OCI-LY3 (cell line): ENCODE results near the gene LYPD3.

Source experiments
- H2AFZ ChIP-seq: fragments of 200-600, 300-600 bp; shearing (Covaris generic); 2 replicates; pipeline ENCODE4 v1.6.0; 2014; ENCODE audit warnings: antibody characterized with exemption, low read depth, low read length
- H3K27ac ChIP-seq: fragments of 200-600, 300-600 bp; sonication (generic); 2 replicates; pipeline ENCODE4 v1.5.1; 2014; ENCODE audit warnings: mild to moderate bottlenecking, low read length, moderate library complexity, mixed read lengths
- H3K27me3 ChIP-seq: fragments of 200-600, 300-600 bp; sonication (generic); 2 replicates; pipeline ENCODE4 v1.6.1; 2014; ENCODE audit warnings: low read depth, low read length, mixed read lengths
- H3K36me3 ChIP-seq: fragments of 200-600, 300-600 bp; sonication (generic); replicated peaks from 2 replicates; pipeline ENCODE3; 2014; ENCODE audit warnings: low read depth, low read length, mixed read lengths
- H3K4me1 ChIP-seq: fragments of 300-600, 200-600 bp; sonication (generic); 2 replicates; pipeline ENCODE4 v1.6.1; 2014; ENCODE audit warnings: low read length, mixed read lengths
- H3K4me2 ChIP-seq: fragments of 200-600, 300-600 bp; sonication (generic); 2 replicates; pipeline ENCODE4 v1.6.1; 2014; ENCODE audit warnings: low read length, mixed read lengths
- H3K4me3 ChIP-seq: fragments of 300-600, 200-600 bp; sonication (generic); 2 replicates; pipeline ENCODE4 v1.5.1; 2014; ENCODE audit warnings: antibody characterized with exemption, mild to moderate bottlenecking, low read length, moderate library complexity
- H3K79me2 ChIP-seq: fragments of 300-600, 200-600 bp; shearing (Covaris generic); 2 replicates; pipeline ENCODE4 v1.6.1; 2014; ENCODE audit warnings: mild to moderate bottlenecking, low read length, mixed read lengths
- H3K9ac ChIP-seq: fragments of 300-600, 200-600 bp; shearing (Covaris generic); 2 replicates; pipeline ENCODE4 v1.6.0; 2014; ENCODE audit warnings: mild to moderate bottlenecking, low read length, moderate library complexity
- H3K9me3 ChIP-seq: fragments of 200-600, 300-600 bp; shearing (Covaris generic); 2 replicates; pipeline ENCODE4 v1.6.1; 2014; ENCODE audit warnings: low read length, mixed read lengths; ENCODE audit not compliant: insufficient read depth
- H4K20me1 ChIP-seq: fragments of 200-600, 300-600 bp; sonication (generic); 2 replicates; pipeline ENCODE4 v1.6.1; 2016; ENCODE audit warnings: low read length, mixed read lengths; ENCODE audit not compliant: insufficient read depth
- EZH2phosphoT487 ChIP-seq: fragments of 200-600 bp; shearing (Covaris generic); IDR thresholded peaks from 2 replicates; pipeline ENCODE4 v1.6.1; 2018; ENCODE audit warnings: antibody characterized with exemption, mixed run types, low read depth
- TF ChIP-seq, protein P1 (sequence below): fragments of 200-600, 300-600 bp; sonication (generic); IDR thresholded peaks from 2 replicates; pipeline ENCODE4 v1.5.1; 2014; ENCODE audit warnings: antibody characterized with exemption, low read length, low read depth

LYPD3 gene

DNA sequence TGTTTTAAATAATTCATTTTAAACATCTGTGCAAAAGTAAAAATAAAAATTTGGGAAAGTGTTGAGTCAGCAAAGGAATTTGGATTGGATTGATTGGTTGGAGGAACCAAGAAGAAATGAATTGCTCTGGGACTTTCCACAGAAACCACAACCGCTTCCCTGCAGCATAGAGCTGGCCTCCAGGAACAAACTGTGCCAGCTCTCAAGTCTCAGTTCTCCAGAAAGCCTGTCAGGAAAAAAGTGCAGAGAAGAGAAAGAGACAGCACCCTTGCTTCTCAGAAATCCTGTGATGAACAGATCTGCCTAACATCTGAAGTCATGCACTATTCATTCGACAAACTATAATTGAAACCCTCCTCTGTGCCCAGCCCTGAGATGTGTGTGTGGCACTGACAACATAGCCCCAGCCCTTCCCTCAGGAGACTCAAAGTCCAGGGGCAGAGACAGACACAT, 14.8 kb downstream of the LYPD3 start:
- Histone ChIP-seq H3K9ac (no peak overlapping the region), H4K20me1 (no peaks in the 10 kb centered on the region), H3K27me3 (peaks cover 9% of the 10 kb centered on the region; the same call in 1 of the 2 replicates), H3K4me2 (no peak overlapping the region), H2AFZ (no peak overlapping the region), H3K4me3 (no peak overlapping the region), H3K27ac (no peak overlapping the region), H3K79me2 (no peaks in the 10 kb centered on the region), H3K4me1 (peaks cover 10% of the 10 kb centered on the region), H3K36me3 (no peaks in the 10 kb centered on the region), H3K9me3 (no peaks in the 10 kb centered on the region)
- no peak for TF ChIP-seq EZH2phosphoT487
- TF ChIP-seq, protein P1, sequence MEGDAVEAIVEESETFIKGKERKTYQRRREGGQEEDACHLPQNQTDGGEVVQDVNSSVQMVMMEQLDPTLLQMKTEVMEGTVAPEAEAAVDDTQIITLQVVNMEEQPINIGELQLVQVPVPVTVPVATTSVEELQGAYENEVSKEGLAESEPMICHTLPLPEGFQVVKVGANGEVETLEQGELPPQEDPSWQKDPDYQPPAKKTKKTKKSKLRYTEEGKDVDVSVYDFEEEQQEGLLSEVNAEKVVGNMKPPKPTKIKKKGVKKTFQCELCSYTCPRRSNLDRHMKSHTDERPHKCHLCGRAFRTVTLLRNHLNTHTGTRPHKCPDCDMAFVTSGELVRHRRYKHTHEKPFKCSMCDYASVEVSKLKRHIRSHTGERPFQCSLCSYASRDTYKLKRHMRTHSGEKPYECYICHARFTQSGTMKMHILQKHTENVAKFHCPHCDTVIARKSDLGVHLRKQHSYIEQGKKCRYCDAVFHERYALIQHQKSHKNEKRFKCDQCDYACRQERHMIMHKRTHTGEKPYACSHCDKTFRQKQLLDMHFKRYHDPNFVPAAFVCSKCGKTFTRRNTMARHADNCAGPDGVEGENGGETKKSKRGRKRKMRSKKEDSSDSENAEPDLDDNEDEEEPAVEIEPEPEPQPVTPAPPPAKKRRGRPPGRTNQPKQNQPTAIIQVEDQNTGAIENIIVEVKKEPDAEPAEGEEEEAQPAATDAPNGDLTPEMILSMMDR: no peak

DNA sequence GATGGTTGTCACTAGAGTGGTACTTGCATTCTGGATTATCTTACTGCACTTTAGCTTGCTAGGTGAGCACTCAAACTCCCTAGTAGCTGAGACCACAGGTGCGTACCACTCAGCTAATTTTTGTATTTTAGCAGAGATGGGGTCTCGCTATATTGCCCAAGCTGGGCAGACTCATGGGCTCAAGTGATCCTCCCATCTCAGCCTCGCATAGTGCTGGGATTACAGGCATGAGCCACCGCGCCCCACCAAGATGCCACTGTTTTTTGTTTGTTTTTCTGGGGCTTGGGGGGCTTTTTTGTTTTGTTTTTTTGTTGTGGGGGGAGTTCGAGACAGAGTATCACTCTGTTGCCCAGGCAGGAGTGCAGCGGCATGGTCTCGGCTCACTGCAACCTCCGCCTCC, 17.8 kb downstream of the LYPD3 start:
- Histone ChIP-seq H3K4me2 (no peak overlapping the region), H3K27me3 (0 out of 2 replicates have a peak, but pooled peaks cover 4% of the 10 kb centered on the region), H3K9ac (no peak overlapping the region), H3K4me1 (peaks cover 6% of the 10 kb centered on the region), H3K4me3 (no peak overlapping the region), H2AFZ (no peak overlapping the region), H3K79me2 (no peaks in the 10 kb centered on the region), H3K36me3 (no peaks in the 10 kb centered on the region), H3K27ac (no peak overlapping the region), H4K20me1 (no peaks in the 10 kb centered on the region), H3K9me3 (no peaks in the 10 kb centered on the region)
- TF ChIP-seq EZH2phosphoT487: no peak
- TF ChIP-seq, protein P1: no peak

DNA sequence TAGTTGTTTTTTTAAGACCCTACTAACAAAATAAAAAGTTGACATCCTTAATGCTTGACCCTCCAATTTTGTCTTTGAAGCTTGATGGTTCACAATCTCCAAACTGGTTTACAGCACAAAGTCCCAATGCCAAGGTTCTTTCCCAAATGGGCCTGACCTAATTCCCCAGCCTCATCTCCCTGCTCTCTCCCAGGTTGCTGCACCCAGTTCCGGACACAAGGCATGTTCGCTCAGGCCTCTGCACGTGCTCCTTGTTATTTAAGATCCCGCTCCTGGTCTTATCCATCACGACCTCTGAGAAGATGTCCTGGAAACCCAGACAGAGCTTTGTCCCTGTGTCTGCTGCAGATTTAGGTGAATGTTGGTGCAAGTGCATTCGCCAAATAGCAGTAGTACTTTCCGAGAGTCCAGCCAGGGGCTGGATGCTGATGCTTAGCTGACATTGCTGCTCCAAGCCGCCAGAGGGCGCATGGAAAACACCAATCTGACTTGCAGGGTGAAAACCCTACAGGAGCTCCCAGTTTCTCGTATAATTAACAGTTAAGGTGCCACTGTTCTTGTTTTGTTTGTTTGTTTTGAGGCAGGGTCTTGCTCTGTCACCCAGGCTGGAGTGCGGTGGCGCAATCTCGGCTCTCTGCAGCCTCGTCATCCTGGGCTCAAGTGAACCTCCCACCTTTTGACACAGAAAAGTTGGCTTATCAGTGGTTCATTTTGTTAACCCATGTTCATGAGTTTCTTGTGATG, 18.5 kb downstream of the LYPD3 start:
- H3K27ac ChIP-seq: no peak overlapping the region
- no peaks in the 10 kb centered on the region for H4K20me1 ChIP-seq
- 0 out of 2 replicates have a peak, but pooled peaks cover 3% of the 10 kb centered on the region for H3K27me3 ChIP-seq
- H3K79me2 ChIP-seq: no peaks in the 10 kb centered on the region
- TF ChIP-seq EZH2phosphoT487: no peak
- TF ChIP-seq, protein P1: peak; percentile 98
- no peak overlapping the region for H3K9ac ChIP-seq
- H3K4me2 ChIP-seq: peak overlapping the region; percentile 36; the same call in 1 of the 2 replicates
- H3K4me3 ChIP-seq: no peak overlapping the region
- no peaks in the 10 kb centered on the region for H3K9me3 ChIP-seq
- H3K4me1 ChIP-seq: peaks cover 6% of the 10 kb centered on the region
- H2AFZ ChIP-seq: no peak overlapping the region; the same call in 1 of the 2 replicates
- no peaks in the 10 kb centered on the region for H3K36me3 ChIP-seq

DNA sequence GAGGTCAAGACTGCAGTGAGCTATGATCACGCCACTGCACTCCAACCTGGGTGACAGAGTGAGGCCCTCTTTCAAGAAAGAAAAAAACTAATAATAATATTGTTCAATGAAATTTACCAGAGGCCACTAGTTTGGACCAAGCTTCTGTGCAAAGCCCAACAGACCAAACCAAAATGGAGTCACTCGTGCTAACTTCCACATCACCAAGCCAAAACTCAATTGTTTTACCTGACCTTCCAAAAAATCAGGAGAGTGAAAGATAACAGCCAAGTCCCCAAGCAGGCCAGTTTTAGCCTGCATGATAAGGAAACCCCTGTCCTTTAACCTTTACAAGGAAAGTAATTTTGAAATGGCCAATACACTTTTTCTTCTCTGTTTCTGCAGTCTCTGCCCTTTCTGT, 20.0 kb downstream of the LYPD3 start:
- Histone ChIP-seq H2AFZ (no peak overlapping the region), H3K4me1 (peaks cover 2% of the 10 kb centered on the region), H3K9me3 (no peaks in the 10 kb centered on the region), H3K36me3 (no peaks in the 10 kb centered on the region), H4K20me1 (no peaks in the 10 kb centered on the region), H3K4me3 (no peak overlapping the region), H3K9ac (no peak overlapping the region), H3K79me2 (no peaks in the 10 kb centered on the region), H3K27me3 (0 out of 2 replicates have a peak, but pooled peaks cover 3% of the 10 kb centered on the region), H3K4me2 (no peak overlapping the region), H3K27ac (no peak overlapping the region)
- TF ChIP-seq EZH2phosphoT487: no peak
- TF ChIP-seq, protein P1: no peak
